Neural progenitor cell (in vitro differentiated cells): ENCODE results near the gene CCDC78. TPM values are rescaled to one million over a fixed set of nuclear protein-coding genes. Genes with fewer than 3 reads are reported as not detected.

Experiments
- DNase-seq: peaks from one replicate; pipeline ENCODE4 v3.0.0-alpha.2; 2016; ENCODE audit warnings: low spot score
- H2AFZ ChIP-seq: fragments of 200-600 bp; sonication (generic); replicated peaks from 2 replicates; pipeline ENCODE4 v1.6.1; 2016; ENCODE audit warnings: antibody characterized with exemption
- H3F3A ChIP-seq: fragments of 200-600 bp; sonication (generic); 2 replicates; pipeline ENCODE4 v1.6.1; 2016; ENCODE audit warnings: antibody characterized with exemption, low read depth
- H3K27ac ChIP-seq: fragments of 200-600 bp; sonication (generic); 2 replicates; pipeline ENCODE4 v1.5.1; 2016; ENCODE audit warnings: mild to moderate bottlenecking
- H3K27me3 ChIP-seq: fragments of 200-600 bp; sonication (generic); 2 replicates; pipeline ENCODE4 v1.6.1; 2016; ENCODE audit warnings: mild to moderate bottlenecking, moderate library complexity
- H3K36me3 ChIP-seq: fragments of 200-600 bp; sonication (generic); 2 replicates; pipeline ENCODE4 v1.5.1; 2016
- H3K4me1 ChIP-seq: fragments of 200-600 bp; sonication (generic); 2 replicates; pipeline ENCODE4 v1.6.1; 2016; ENCODE audit warnings: mixed run types
- H3K4me2 ChIP-seq: fragments of 200-600 bp; sonication (generic); 2 replicates; pipeline ENCODE4 v1.6.1; 2016
- H3K4me3 ChIP-seq: fragments of 200-600 bp; sonication (generic); 2 replicates; pipeline ENCODE4 v1.5.1; 2016
- H3K79me2 ChIP-seq: fragments of 200-600 bp; sonication (generic); 2 replicates; pipeline ENCODE4 v1.6.1; 2016; ENCODE audit warnings: low read depth
- H3K9ac ChIP-seq: fragments of 200-600 bp; sonication (generic); 2 replicates; pipeline ENCODE4 v1.6.1; 2016
- H3K9me3 ChIP-seq: fragments of 200-600 bp; sonication (generic); 2 replicates; pipeline ENCODE4 v1.5.1; 2016; ENCODE audit warnings: low read depth
- H4K20me1 ChIP-seq: fragments of 200-600 bp; sonication (generic); 2 replicates; pipeline ENCODE4 v1.6.1; 2016; ENCODE audit warnings: low read depth
- H3K27ac Mint-ChIP-seq: 3 replicates; pipeline ENCODE4 v1.8.0; 2021; ENCODE audit warnings: mixed read lengths
- H3K27me3 Mint-ChIP-seq: 2 replicates; pipeline ENCODE4 v1.8.0; 2022; ENCODE audit warnings: low read depth, mild to moderate bottlenecking, inconsistent platforms, moderate library complexity, mixed read lengths; ENCODE audit not compliant: insufficient read depth
- H3K36me3 Mint-ChIP-seq: 3 replicates; pipeline ENCODE4 v1.8.0; 2021; ENCODE audit warnings: mixed read lengths
- H3K4me1 Mint-ChIP-seq: 3 replicates; pipeline ENCODE4 v1.8.0; 2021; ENCODE audit warnings: mixed read lengths
- H3K4me3 Mint-ChIP-seq: 3 replicates; pipeline ENCODE4 v1.8.0; 2021; ENCODE audit warnings: mild to moderate bottlenecking, moderate library complexity, mixed read lengths
- H3K9me3 Mint-ChIP-seq: 3 replicates; pipeline ENCODE4 v1.8.0; 2020; ENCODE audit warnings: mixed read lengths
- EZH2 ChIP-seq: fragments of 200-600 bp; sonication (generic); IDR thresholded peaks from 2 replicates; pipeline ENCODE4 v1.6.1; 2017; ENCODE audit warnings: antibody characterized with exemption, mild to moderate bottlenecking, moderate library complexity
- EZH2phosphoT487 ChIP-seq: fragments of 200-600 bp; sonication (generic); IDR thresholded peaks from 2 replicates; pipeline ENCODE4 v1.6.1; 2017; ENCODE audit warnings: antibody characterized with exemption
- total RNA-seq: library from RNA; depleted of rRNA; stranded (reverse); fragments of >200 nt; gene quantifications from 2 replicates; pipeline ENCODE4 v1.2.3, GENCODE V29; 2015; ENCODE audit warnings: low replicate concordance
- TF ChIP-seq, protein P1 (sequence below): fragments of 200-600 bp; sonication (generic); IDR thresholded peaks from 2 replicates; pipeline ENCODE4 v1.5.1; 2017; ENCODE audit warnings: antibody characterized with exemption, mild to moderate bottlenecking

CCDC78 gene
- total RNA-seq, 1 donor from 2014 or later: 0.67 TPM

GRCh38 chr16:694863-695354, 31.3 kb downstream of the CCDC78 start:
- DNase-seq: no peak
- peaks cover 41% of the 10 kb centered on the region for H3K27me3 Mint-ChIP-seq
- peaks cover 8% of the 10 kb centered on the region for H3K4me1 Mint-ChIP-seq
- H3K4me3 Mint-ChIP-seq: no peak overlapping the region
- Histone ChIP-seq H4K20me1 (peaks cover 24% of the 10 kb centered on the region), H3K9me3 (no peaks in the 10 kb centered on the region), H3K27ac (no peak overlapping the region), H3K4me2 (peak overlapping the region; percentile 76), H3K4me3 (peak overlapping the region; percentile 44), H3K27me3 (peaks cover 95% of the 10 kb centered on the region), H2AFZ (no peak overlapping the region), H3F3A (peaks cover 26% of the 10 kb centered on the region), H3K9ac (no peak overlapping the region), H3K36me3 (no peaks in the 10 kb centered on the region), H3K79me2 (no peaks in the 10 kb centered on the region), H3K4me1 (peaks cover 8% of the 10 kb centered on the region)
- TF ChIP-seq EZH2 (peak; percentile 78), EZH2phosphoT487 (peak; percentile 64)
- TF ChIP-seq, protein P1, sequence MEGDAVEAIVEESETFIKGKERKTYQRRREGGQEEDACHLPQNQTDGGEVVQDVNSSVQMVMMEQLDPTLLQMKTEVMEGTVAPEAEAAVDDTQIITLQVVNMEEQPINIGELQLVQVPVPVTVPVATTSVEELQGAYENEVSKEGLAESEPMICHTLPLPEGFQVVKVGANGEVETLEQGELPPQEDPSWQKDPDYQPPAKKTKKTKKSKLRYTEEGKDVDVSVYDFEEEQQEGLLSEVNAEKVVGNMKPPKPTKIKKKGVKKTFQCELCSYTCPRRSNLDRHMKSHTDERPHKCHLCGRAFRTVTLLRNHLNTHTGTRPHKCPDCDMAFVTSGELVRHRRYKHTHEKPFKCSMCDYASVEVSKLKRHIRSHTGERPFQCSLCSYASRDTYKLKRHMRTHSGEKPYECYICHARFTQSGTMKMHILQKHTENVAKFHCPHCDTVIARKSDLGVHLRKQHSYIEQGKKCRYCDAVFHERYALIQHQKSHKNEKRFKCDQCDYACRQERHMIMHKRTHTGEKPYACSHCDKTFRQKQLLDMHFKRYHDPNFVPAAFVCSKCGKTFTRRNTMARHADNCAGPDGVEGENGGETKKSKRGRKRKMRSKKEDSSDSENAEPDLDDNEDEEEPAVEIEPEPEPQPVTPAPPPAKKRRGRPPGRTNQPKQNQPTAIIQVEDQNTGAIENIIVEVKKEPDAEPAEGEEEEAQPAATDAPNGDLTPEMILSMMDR: no peak
- no peaks in the 10 kb centered on the region for H3K36me3 Mint-ChIP-seq
- H3K27ac Mint-ChIP-seq: no peak overlapping the region
- no peaks in the 10 kb centered on the region for H3K9me3 Mint-ChIP-seq

DNA sequence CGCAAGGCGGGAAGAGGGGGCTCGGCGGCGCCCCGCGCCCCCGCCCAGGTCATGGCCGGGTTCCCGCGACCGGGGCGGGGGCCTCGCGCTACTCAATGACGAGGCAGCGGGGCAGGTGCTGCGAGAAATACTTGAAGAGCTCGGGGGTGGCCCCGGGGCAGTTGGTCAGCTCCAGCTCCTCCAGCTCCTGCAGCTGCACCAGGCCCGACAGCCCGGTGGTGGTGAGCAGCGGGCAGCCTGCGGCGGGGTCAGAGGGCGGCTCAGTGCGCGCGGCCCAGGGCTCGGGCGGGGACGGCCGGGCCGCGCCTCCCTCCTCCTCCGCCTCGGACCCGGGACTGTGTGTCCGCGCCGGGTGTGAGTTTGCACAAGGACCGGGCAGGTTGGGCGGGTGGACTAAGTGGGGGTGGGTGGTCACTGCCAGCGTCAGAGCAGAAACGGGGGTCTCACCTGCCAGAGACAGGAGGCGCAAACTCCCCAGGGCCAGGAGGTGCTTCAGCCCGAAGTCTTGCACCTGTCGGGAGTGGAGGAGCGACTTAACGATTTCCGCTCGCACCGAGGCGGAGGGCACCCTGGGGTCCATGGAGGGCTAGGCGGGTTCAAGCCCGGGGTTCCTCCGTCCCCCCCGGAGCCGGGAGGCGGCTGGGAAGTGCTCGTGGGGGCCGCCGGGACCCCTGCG, 31.9 kb downstream of the CCDC78 start:
- Histone ChIP-seq H2AFZ (no peak overlapping the region), H3K36me3 (no peaks in the 10 kb centered on the region), H3K9ac (no peak overlapping the region), H3K27ac (no peak overlapping the region), H4K20me1 (peaks cover 18% of the 10 kb centered on the region), H3K9me3 (no peaks in the 10 kb centered on the region), H3K79me2 (peaks cover 2% of the 10 kb centered on the region), H3K4me2 (peak overlapping the region; percentile 76), H3K4me3 (peak overlapping the region; percentile 44), H3K27me3 (peaks cover 89% of the 10 kb centered on the region), H3K4me1 (peaks cover 8% of the 10 kb centered on the region), H3F3A (peaks cover 32% of the 10 kb centered on the region)
- DNase-seq: peak; percentile 69
- Mint-ChIP-seq H3K4me3 (peak overlapping the region; percentile 70), H3K4me1 (peaks cover 11% of the 10 kb centered on the region), H3K27ac (no peak overlapping the region), H3K9me3 (no peaks in the 10 kb centered on the region), H3K36me3 (no peaks in the 10 kb centered on the region), H3K27me3 (peaks cover 40% of the 10 kb centered on the region)
- TF ChIP-seq, protein P1: no peak
- TF ChIP-seq EZH2phosphoT487: peak; percentile 86
- peak; percentile 93 for TF ChIP-seq EZH2

DNA sequence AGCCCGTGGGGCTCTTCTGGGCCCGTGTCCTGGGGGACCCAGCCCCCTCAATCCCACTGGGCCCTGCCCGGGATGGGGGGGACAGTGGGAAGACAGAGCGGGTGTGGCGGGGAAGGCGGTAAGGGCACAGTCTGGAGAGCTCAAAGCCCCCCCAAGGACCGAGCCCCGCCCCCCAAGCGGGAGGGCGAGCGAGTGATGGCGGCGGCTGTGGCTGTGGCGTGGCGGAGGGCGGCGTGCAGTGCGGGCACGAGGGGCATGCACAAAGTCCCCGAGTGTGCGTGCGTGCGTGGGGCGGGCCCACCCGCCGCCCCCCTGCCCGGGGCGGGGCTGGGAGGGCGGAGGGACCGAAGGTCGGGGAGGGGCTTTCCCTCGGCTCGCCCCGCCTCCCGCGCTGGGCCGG, 32.5 kb downstream of the CCDC78 start:
- Histone ChIP-seq H3K79me2 (peaks cover 7% of the 10 kb centered on the region), H3K4me2 (peak overlapping the region; percentile 76), H3K27ac (no peak overlapping the region), H3K9me3 (no peaks in the 10 kb centered on the region), H4K20me1 (peaks cover 13% of the 10 kb centered on the region), H3F3A (peaks cover 32% of the 10 kb centered on the region), H3K4me3 (peak overlapping the region; percentile 44), H3K9ac (no peak overlapping the region), H3K27me3 (peaks cover 84% of the 10 kb centered on the region), H2AFZ (no peak overlapping the region), H3K36me3 (no peaks in the 10 kb centered on the region), H3K4me1 (peaks cover 8% of the 10 kb centered on the region)
- Mint-ChIP-seq H3K4me1 (peaks cover 15% of the 10 kb centered on the region), H3K4me3 (no peak overlapping the region), H3K36me3 (no peaks in the 10 kb centered on the region), H3K27me3 (peaks cover 37% of the 10 kb centered on the region), H3K9me3 (no peaks in the 10 kb centered on the region), H3K27ac (no peak overlapping the region)
- DNase-seq: no peak
- TF ChIP-seq, protein P1: no peak
- TF ChIP-seq EZH2phosphoT487 (no peak), EZH2 (no peak)
